Left kidney (tissue), 2 donors: ENCODE measurements around the gene CDNF. TPM values are rescaled to one million over a fixed set of nuclear protein-coding genes. Genes with fewer than 3 reads are reported as not detected.

ENCODE experiments used
- DNase-seq: peaks from one replicate; pipeline ENCODE4 v3.0.0-alpha.2; 2013
- polyA plus RNA-seq: library from polyadenylated mRNA; unstranded; fragments of 120-200 nt; gene quantifications from one replicate; pipeline ENCODE4 v1.2.1, GENCODE V29; 2013; ENCODE audit not compliant: insufficient read length

Gene CDNF
- polyA plus RNA-seq, 1 donor, result 3.6 TPM

- no peak for DNase-seq
These were observed 49.9 kb downstream of the CDNF start for GRCh38 chr10:14787938-14788337.

GRCh38 chr10:14784459-14785055, 53.3 kb downstream of the CDNF start:
- no peak for DNase-seq

GRCh38 chr10:14782691-14783363, 55.0 kb downstream of the CDNF start:
- DNase-seq, result no peak

- no peak for DNase-seq
These were observed 56.1 kb downstream of the CDNF start for GRCh38 chr10:14781763-14782162.

- DNase-seq, result no peak
These were observed 58.7 kb downstream of the CDNF start for GRCh38 chr10:14779001-14779651.

- DNase-seq, result no peak
These were observed 61.3 kb downstream of the CDNF start for GRCh38 chr10:14776546-14776945.

- no peak for DNase-seq
These were observed 62.2 kb downstream of the CDNF start for GRCh38 chr10:14775656-14776055.

- DNase-seq, result no peak
These were observed 63.0 kb downstream of the CDNF start, which contains the start of gene FAM107B for GRCh38 chr10:14774797-14775196. FAM107B (minus strand) TSS chr10:14774897; CDS start chr10:14774663, 234 bp downstream.

- DNase-seq, result no peak
These were observed 63.6 kb downstream of the CDNF start for GRCh38 chr10:14774214-14774580.

GRCh38 chr10:14773551-14774213, 64.2 kb downstream of the CDNF start:
- DNase-seq, result no peak

- no peak for DNase-seq
These were observed 65.4 kb downstream of the CDNF start for GRCh38 chr10:14772399-14772798.

- no peak for DNase-seq
These were observed 66.9 kb downstream of the CDNF start for GRCh38 chr10:14770927-14771326.

Other genes with a start within 250 kb of the CDNF start
- gene FAM107B, start 63.1 kb downstream of the CDNF start, polyA plus RNA-seq, result 105 TPM
- 27.2 TPM for gene HSPA14, start 269 bp upstream of the CDNF start, polyA plus RNA-seq
- 18.3 TPM for gene MSANTD7, start 269 bp upstream of the CDNF start, polyA plus RNA-seq
- 30.1 TPM for gene SUV39H2, start 40.8 kb upstream of the CDNF start, polyA plus RNA-seq
- 23.3 TPM for gene DCLRE1C, start 116.1 kb upstream of the CDNF start, polyA plus RNA-seq
- gene MEIG1, start 121.4 kb upstream of the CDNF start, polyA plus RNA-seq, result 1.4 TPM
- 0.96 TPM for gene OLAH, start 205.9 kb upstream of the CDNF start, polyA plus RNA-seq